Endothelial cell of umbilical vein (primary cell): ENCODE data around the gene ITGB2. TPM values are rescaled to one million over a fixed set of nuclear protein-coding genes. Genes with fewer than 3 reads are reported as not detected.

Source experiments
- BruUV-seq: library from RNA; stranded (reverse); fragments of 400-500 nt; replicated peaks from 2 replicates; lab custom pipeline; 2021; lab: Mats Ljungman, UMichigan
- CTCF ChIA-PET: fragments of 300-600, 350-600 bp; sonication (Branson Sonifier 250); formaldehyde crosslinking; loops from one replicate; lab custom pipeline; 2021; ENCODE audit warnings: antibody characterized with exemption, inconsistent platforms; lab: Charles Lee
- POLR2A ChIA-PET: fragments of 300-600, 350-600 bp; sonication (Branson Sonifier 250); formaldehyde crosslinking; loops from one replicate; lab custom pipeline; 2021; ENCODE audit warnings: antibody characterized with exemption, inconsistent platforms; lab: Charles Lee
- DNase-seq: peaks from one replicate; pipeline ENCODE4 v3.0.0-alpha.2; 2011; ENCODE audit warnings: low read depth, low spot score
- FAIRE-seq: peaks from 2 replicates; lab custom pipeline; 2011; peaks lifted over from hg19 to GRCh38; lab: Jason Lieb, UNC
- H2AFZ ChIP-seq: 2 replicates; pipeline ENCODE4 v1.6.0; 2012; ENCODE audit warnings: low read depth, low read length, control low read depth, inconsistent platforms
- H3K27ac ChIP-seq: 2 replicates; pipeline ENCODE4 v1.5.1; 2011; ENCODE audit warnings: low read depth, mild to moderate bottlenecking, control low read depth, low read length, moderate library complexity; ENCODE audit not compliant: insufficient read depth
- H3K27me3 ChIP-seq, 2 experiments: 2 replicates each; pipeline versions ENCODE4 v1.6.0 to v1.6.1; 2011; ENCODE audit warnings: low read length in 2 of 2, mixed read lengths in 1 of 2; ENCODE audit not compliant: control insufficient read depth in 2 of 2, insufficient read depth in 2 of 2
- H3K36me3 ChIP-seq, 2 experiments: 2 replicates in 1 of 2; 3 replicates in 1 of 2; pipeline ENCODE4 v1.5.1; 2011; ENCODE audit warnings: low read length in 2 of 2, mild to moderate bottlenecking in 1 of 2, moderate library complexity in 1 of 2; ENCODE audit not compliant: control insufficient read depth in 2 of 2, insufficient read depth in 2 of 2; ENCODE audit errors: extremely low read depth in 1 of 2
- H3K4me1 ChIP-seq: 3 replicates; pipeline ENCODE4 v1.5.1; 2011; ENCODE audit warnings: mild to moderate bottlenecking, low read length; ENCODE audit not compliant: control insufficient read depth, insufficient read depth; ENCODE audit errors: extremely low read depth
- H3K4me2 ChIP-seq: 2 replicates; pipeline ENCODE4 v1.6.1; 2011; ENCODE audit warnings: low read length, control low read depth, mixed read lengths; ENCODE audit not compliant: insufficient read depth
- H3K4me3 ChIP-seq, 3 experiments: fragments of 200-600 bp in 1 of 3; sonication (generic), shearing (Covaris generic) in 1 of 3; replicated peaks in 1 of 3; 2 replicates each; pipeline ENCODE4 v1.5.1; 2011 to 2016; ENCODE audit warnings: control low read depth in 3 of 3, low read length in 3 of 3, mild to moderate bottlenecking in 2 of 3, inconsistent platforms in 1 of 3, low read depth in 1 of 3, moderate library complexity in 1 of 3; ENCODE audit not compliant: insufficient read depth in 1 of 3
- H3K79me2 ChIP-seq: 2 replicates; pipeline ENCODE4 v1.6.0; 2012; ENCODE audit warnings: low read length, inconsistent platforms; ENCODE audit not compliant: control insufficient read depth, insufficient read depth
- H3K9ac ChIP-seq: replicated peaks from 2 replicates; pipeline ENCODE3; 2011; ENCODE audit warnings: low read length, control low read depth; ENCODE audit not compliant: insufficient read depth; ENCODE audit errors: extremely low read depth
- H3K9me1 ChIP-seq: replicated peaks from 3 replicates; pipeline ENCODE4 v1.6.0; 2011; ENCODE audit warnings: mild to moderate bottlenecking, low read length; ENCODE audit not compliant: control insufficient read depth, insufficient read depth; ENCODE audit errors: extremely low read depth
- H3K9me3 ChIP-seq: replicated peaks from 2 replicates; pipeline ENCODE4 v1.5.1; 2012; ENCODE audit warnings: low read length, inconsistent platforms; ENCODE audit not compliant: control insufficient read depth, insufficient read depth
- H4K20me1 ChIP-seq: replicated peaks from 2 replicates; pipeline ENCODE3; 2011; ENCODE audit warnings: mild to moderate bottlenecking, low read length; ENCODE audit not compliant: control insufficient read depth, insufficient read depth; ENCODE audit errors: extremely low read depth
- EZH2 ChIP-seq: IDR thresholded peaks from 2 replicates; pipeline ENCODE4 v1.6.1; 2012; ENCODE audit warnings: borderline replicate concordance, low read depth, mild to moderate bottlenecking, moderate library complexity, low read length, inconsistent platforms; ENCODE audit not compliant: severe bottlenecking
- FOS ChIP-seq: IDR thresholded peaks from 2 replicates; pipeline ENCODE4 v1.6.1; 2011; ENCODE audit warnings: mild to moderate bottlenecking, low read length, moderate library complexity, borderline replicate concordance; ENCODE audit not compliant: insufficient read depth
- GATA2 ChIP-seq: IDR thresholded peaks from 2 replicates; pipeline ENCODE4 v1.7.0; 2011; ENCODE audit warnings: low read depth, mild to moderate bottlenecking, moderate library complexity, mixed read lengths, low read length; ENCODE audit not compliant: insufficient read length, insufficient read depth
- JUN ChIP-seq: IDR thresholded peaks from 2 replicates; pipeline ENCODE4 v1.6.1; 2011; ENCODE audit warnings: borderline replicate concordance, low read depth; ENCODE audit not compliant: insufficient read length, insufficient read depth
- MAX ChIP-seq: IDR thresholded peaks from 2 replicates; pipeline ENCODE4 v1.6.1; 2011; ENCODE audit not compliant: insufficient read depth, insufficient read length
- MYC ChIP-seq: IDR thresholded peaks from one replicate; pipeline ENCODE4 v1.6.1; 2011; ENCODE audit warnings: mild to moderate bottlenecking, low read depth, low read length
- POLR2A ChIP-seq: IDR thresholded peaks from 2 replicates; pipeline ENCODE4 v1.6.1; 2012; ENCODE audit warnings: low read depth, mild to moderate bottlenecking, control low read depth, low read length
- POLR2AphosphoS5 ChIP-seq: IDR thresholded peaks from 2 replicates; pipeline ENCODE4 v1.6.1; 2012; ENCODE audit warnings: low read depth, mild to moderate bottlenecking, control low read depth, low read length, moderate library complexity; ENCODE audit not compliant: insufficient read depth
- dilution Hi-C: fragments of 300-500 bp; cut with MboI; formaldehyde crosslinking; loops from one replicate; pipeline ENCODE4 v1.15.0; 2019; ENCODE audit warnings: low sequenced_read_pairs; ENCODE audit not compliant: extremely low pct_ligation_motif_present
- intact Hi-C: fragments of 100-400 bp; cut with micrococcal nuclease; formaldehyde crosslinking; loops from one replicate; pipeline ENCODE4 v1.10.0; 2022
- polyA plus RNA-seq, 4 experiments: library from polyadenylated mRNA; depleted of rRNA in 3 of 4; stranded (reverse) in 3 of 4; unstranded in 1 of 4; fragments of >200 nt; gene quantifications; 2 replicates each; pipeline versions ENCODE4 v1.2.1 to v1.2.3, GENCODE V29; 2011 to 2012; ENCODE audit warnings: missing spikeins in 1 of 4
- total RNA-seq: library from RNA; stranded (reverse); gene quantifications from 2 replicates; pipeline ENCODE4 v1.2.3, GENCODE V29; 2021
- TF ChIP-seq, protein P1 (sequence below), 2 donors: IDR thresholded peaks; 1 replicate in 1 of 2; 2 replicates in 1 of 2; pipeline ENCODE4 v1.5.1; 2011; ENCODE audit warnings: low read length in 2 of 2, mild to moderate bottlenecking in 2 of 2, moderate library complexity in 2 of 2, control low read depth in 1 of 2, inconsistent platforms in 1 of 2, low read depth in 1 of 2; ENCODE audit not compliant: insufficient read depth in 1 of 2; ENCODE audit errors: extremely low read depth in 1 of 2

Gene ITGB2
- total and polyA plus RNA-seq, 2 donors (not counting 3 experiments of a cell fraction or from before 2014, with no cell fraction given), result 0.39 to 0.91 TPM

- Histone ChIP-seq H3K4me1 (peaks cover 71% of the 10 kb centered on the region), H3K9me1 (no peaks in the 10 kb centered on the region), H3K79me2 (peaks cover 60% of the 10 kb centered on the region), H3K9me3 (no peaks in the 10 kb centered on the region), H4K20me1 (no peaks in the 10 kb centered on the region), H2AFZ (no peak overlapping the region), H3K9ac (peak overlapping the region; percentile 83), H3K4me2 (peak overlapping the region; percentile 89), H3K27ac (peak overlapping the region; percentile 97), H3K27me3 (no peaks in the 10 kb centered on the region), H3K4me3 (peak overlapping the region; percentile 83 to 96 (median 91)), H3K36me3 (peaks cover 0 to 2% of the 10 kb centered on the region in 2 experiments)
- FAIRE-seq, result peak; percentile 64
- dilution Hi-C loops (no loop called here), intact Hi-C loops (loop anchor here (1.0 to 5.0 kb wide), 2 partner anchors 25 to 261 kb away; no protein-coding TSS in a partner anchor)
- peak; percentile 58 for DNase-seq
- TF ChIP-seq EZH2 (no peak), POLR2AphosphoS5 (no peak), JUN (no peak), MYC (no peak), POLR2A (no peak), FOS (no peak), MAX (no peak), GATA2 (no peak)
- TF ChIP-seq, protein P1, sequence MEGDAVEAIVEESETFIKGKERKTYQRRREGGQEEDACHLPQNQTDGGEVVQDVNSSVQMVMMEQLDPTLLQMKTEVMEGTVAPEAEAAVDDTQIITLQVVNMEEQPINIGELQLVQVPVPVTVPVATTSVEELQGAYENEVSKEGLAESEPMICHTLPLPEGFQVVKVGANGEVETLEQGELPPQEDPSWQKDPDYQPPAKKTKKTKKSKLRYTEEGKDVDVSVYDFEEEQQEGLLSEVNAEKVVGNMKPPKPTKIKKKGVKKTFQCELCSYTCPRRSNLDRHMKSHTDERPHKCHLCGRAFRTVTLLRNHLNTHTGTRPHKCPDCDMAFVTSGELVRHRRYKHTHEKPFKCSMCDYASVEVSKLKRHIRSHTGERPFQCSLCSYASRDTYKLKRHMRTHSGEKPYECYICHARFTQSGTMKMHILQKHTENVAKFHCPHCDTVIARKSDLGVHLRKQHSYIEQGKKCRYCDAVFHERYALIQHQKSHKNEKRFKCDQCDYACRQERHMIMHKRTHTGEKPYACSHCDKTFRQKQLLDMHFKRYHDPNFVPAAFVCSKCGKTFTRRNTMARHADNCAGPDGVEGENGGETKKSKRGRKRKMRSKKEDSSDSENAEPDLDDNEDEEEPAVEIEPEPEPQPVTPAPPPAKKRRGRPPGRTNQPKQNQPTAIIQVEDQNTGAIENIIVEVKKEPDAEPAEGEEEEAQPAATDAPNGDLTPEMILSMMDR (IDR thresholded peaks at IDR 0.05; ENCODE audit: extremely low read depth in 1 of 2, insufficient read depth in 1 of 2, low read depth in 1 of 2, low read length in 2 of 2), result no peak
- BruUV-seq, result no TSS peak
- CTCF ChIA-PET, result interaction anchor here (0.7 to 3.3 kb wide), 3 partner anchors 9 to 60 kb away, joined by 3 to 19 read pairs (median 4); no protein-coding TSS in a partner anchor
- POLR2A ChIA-PET, result no interaction called here
Observed at GRCh38 chr21:44871576-44872269, 49.0 kb downstream of the ITGB2 start.
